ENCODE data around the gene DGKQ.

The DGKQ gene

DNA sequence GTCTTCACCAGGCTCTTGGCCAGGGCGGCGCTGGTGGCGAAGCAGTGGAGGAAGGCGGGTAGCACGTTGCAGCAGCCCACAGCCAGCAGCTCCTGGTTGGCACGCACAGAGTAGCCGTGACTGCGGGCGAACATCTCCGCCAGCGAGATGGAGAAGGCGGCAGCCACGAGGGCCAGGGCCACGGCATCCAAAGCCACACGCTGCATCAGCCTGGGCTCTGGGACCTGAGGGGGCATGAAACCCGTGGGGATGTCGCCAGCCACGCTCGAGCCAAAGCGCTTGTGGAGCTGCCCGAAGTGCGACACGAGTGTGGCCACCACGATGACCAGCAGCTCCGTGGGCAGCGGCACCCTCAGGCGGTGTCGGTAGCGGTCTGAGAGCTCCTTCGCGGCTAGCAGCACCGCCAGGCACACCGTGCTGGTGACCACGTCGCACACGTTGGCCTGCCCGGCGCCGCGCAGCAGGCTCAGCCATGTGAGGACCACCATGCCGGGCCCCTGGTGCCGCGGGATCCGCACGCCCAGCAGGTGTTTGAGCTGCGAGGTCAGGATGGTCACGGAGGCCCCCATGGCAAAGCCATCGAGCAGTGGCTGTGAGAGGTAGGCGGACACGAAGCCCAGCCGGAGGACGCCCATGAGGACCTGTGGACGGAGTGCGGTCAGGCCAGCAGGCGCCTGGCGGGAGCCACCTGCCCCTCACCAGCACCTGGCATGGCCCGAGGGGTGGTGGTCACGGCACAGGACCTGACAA is 16.5 kb upstream of the DGKQ start:
- no peak overlapping the region for H3K4ac ChIP-seq (ENCODE audit: low read depth in 1 of 2, low read length in 2 of 2)
- no peak overlapping the region for H2BK12ac ChIP-seq (ENCODE audit: low read length in 2 of 2)
- H3K36me3 ChIP-seq (ENCODE audit: control insufficient read depth in 1 of 2, insufficient read depth in 2 of 2, low read depth in 1 of 2, low read length in 2 of 2), result peaks cover 19 to 44% of the 10 kb centered on the region in 2 experiments
- H2AFZ ChIP-seq (ENCODE audit: low read depth, low read length), result no peak overlapping the region
- H4K8ac ChIP-seq (ENCODE audit: low read length), result no peak overlapping the region
- H2BK5ac ChIP-seq (ENCODE audit: low read depth, low read length, poor library complexity, severe bottlenecking), result no peak overlapping the region
- no peak overlapping the region for H3K4me3 ChIP-seq (ENCODE audit: insufficient read depth in 1 of 2, low read depth in 1 of 2, low read length in 2 of 2)
- no peaks in the 10 kb centered on the region for H3K27me3 ChIP-seq (ENCODE audit: control insufficient read depth in 1 of 2, insufficient read depth in 1 of 2, low read length in 2 of 2)
- H3K18ac ChIP-seq (ENCODE audit: low read depth in 1 of 2, low read length in 2 of 2), result no peak overlapping the region
- H4K91ac ChIP-seq (ENCODE audit: low read length), result no peak overlapping the region
- peaks cover 27% of the 10 kb centered on the region for H3K79me1 ChIP-seq (replicated peaks; ENCODE audit: low read length, poor library complexity, severe bottlenecking)
- H3K4me2 ChIP-seq (ENCODE audit: low read length, poor library complexity, severe bottlenecking), result no peak overlapping the region
- H3K27ac ChIP-seq (ENCODE audit: low read length, poor library complexity, severe bottlenecking), result no peak overlapping the region
- no peaks in the 10 kb centered on the region for H3K9me3 ChIP-seq (ENCODE audit: control insufficient read depth, low read length)
- DNase-seq, result no peak
- no peak overlapping the region for H3K23ac ChIP-seq (ENCODE audit: low read length in 2 of 2)
- H3K14ac ChIP-seq (ENCODE audit: low read length in 2 of 2), result no peak overlapping the region
- peaks cover 40% of the 10 kb centered on the region for H3K4me1 ChIP-seq (ENCODE audit: control insufficient read depth, insufficient read depth, low read depth, low read length)
- no peak overlapping the region for H2AK5ac ChIP-seq (ENCODE audit: low read length, severe bottlenecking)
- no peak overlapping the region for H2BK15ac ChIP-seq (ENCODE audit: low read depth, poor library complexity, severe bottlenecking)
- 97% methylated on average over 58 of the region's 58 CpGs for WGBS
- H2BK120ac ChIP-seq (ENCODE audit: low read depth, low read length), result no peak overlapping the region
- H3K9ac ChIP-seq (ENCODE audit: low read length), result no peak overlapping the region

GRCh38 chr4:988726-989721 is 15.7 kb upstream of the DGKQ start:
- 94% methylated on average over 68 of the region's 69 CpGs for WGBS
- no peak overlapping the region for H3K23ac ChIP-seq (ENCODE audit: low read length in 2 of 2)

DNA sequence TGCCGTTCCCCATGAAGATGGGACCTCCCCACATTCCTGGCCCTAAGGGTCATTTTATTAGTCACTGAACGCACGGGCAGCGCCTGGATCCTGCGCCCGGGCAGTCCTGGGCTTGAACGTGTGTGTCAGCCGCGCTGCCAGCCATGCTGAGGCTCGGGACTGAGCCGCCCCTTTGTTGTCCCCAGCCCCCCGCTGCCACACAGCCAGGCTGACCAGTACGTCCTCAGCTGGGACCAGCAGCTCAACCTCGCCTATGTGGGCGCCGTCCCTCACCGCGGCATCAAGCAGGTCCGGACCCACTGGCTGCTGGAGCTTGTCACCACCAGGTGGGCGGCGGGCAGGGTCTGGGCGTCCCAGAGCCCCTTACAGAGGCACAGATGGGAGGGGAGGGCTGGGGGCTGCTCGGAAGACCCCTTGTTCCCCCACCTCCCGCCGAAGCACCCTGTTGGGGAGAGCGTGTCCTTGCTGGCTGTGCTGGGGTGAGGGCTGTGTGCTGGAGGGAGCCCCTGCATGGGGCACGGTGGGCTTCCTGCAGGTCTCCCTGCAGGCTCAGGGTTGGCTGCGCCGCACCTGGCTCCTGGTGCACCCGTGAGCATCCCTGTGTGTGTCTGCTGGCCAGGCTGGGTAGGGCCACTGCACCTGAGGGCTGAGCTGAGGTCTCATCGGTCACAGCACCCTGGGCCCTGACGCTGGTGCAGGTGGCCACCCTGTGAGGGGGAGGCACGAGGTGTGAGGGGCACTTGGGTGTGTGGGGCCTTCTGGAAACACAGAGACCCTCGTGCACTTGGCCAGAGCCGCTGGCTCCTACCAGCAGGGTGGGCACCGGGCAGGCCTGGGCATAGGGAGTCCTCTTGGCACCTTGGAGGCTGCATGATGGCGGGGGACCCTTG is 14.5 kb upstream of the DGKQ start:
- H3K14ac ChIP-seq (ENCODE audit: low read length in 2 of 2), result no peak overlapping the region
- H3K4me3 ChIP-seq (ENCODE audit: insufficient read depth in 1 of 2, low read depth in 1 of 2, low read length in 2 of 2), result peak overlapping the region; percentile 74 to 93
- no peaks in the 10 kb centered on the region for H3K9me3 ChIP-seq (ENCODE audit: control insufficient read depth, low read length)
- no peak overlapping the region for H2BK12ac ChIP-seq (ENCODE audit: low read length in 2 of 2)
- H3K23ac ChIP-seq (ENCODE audit: low read length in 2 of 2), result no peak overlapping the region
- peak overlapping the region; percentile 94 for H4K8ac ChIP-seq (ENCODE audit: low read length)
- H2BK15ac ChIP-seq (ENCODE audit: low read depth, poor library complexity, severe bottlenecking), result no peak overlapping the region
- no peak overlapping the region for H2BK5ac ChIP-seq (ENCODE audit: low read depth, low read length, poor library complexity, severe bottlenecking)
- no peaks in the 10 kb centered on the region for H3K27me3 ChIP-seq (ENCODE audit: control insufficient read depth in 1 of 2, insufficient read depth in 1 of 2, low read length in 2 of 2)
- H3K27ac ChIP-seq (ENCODE audit: low read length, poor library complexity, severe bottlenecking), result peak overlapping the region; percentile 27
- peaks cover 28% of the 10 kb centered on the region for H3K79me1 ChIP-seq (replicated peaks; ENCODE audit: low read length, poor library complexity, severe bottlenecking)
- peaks cover 29% of the 10 kb centered on the region for H3K4me1 ChIP-seq (ENCODE audit: control insufficient read depth, insufficient read depth, low read depth, low read length)
- peak overlapping the region in 1 of 2 experiments; percentile 54 for H3K4ac ChIP-seq (ENCODE audit: low read depth in 1 of 2, low read length in 2 of 2)
- H3K9ac ChIP-seq (ENCODE audit: low read length), result peak overlapping the region; percentile 93
- no peak overlapping the region for H2BK120ac ChIP-seq (ENCODE audit: low read depth, low read length)
- H3K4me2 ChIP-seq (ENCODE audit: low read length, poor library complexity, severe bottlenecking), result peak overlapping the region; percentile 78
- no peak overlapping the region for H2AFZ ChIP-seq (ENCODE audit: low read depth, low read length)
- peak; percentile 58 for DNase-seq
- peak overlapping the region; percentile 34 for H4K91ac ChIP-seq (ENCODE audit: low read length)
- 81% methylated on average over 37 of the region's 37 CpGs for WGBS
- no peak overlapping the region for H2AK5ac ChIP-seq (ENCODE audit: low read length, severe bottlenecking)
- H3K18ac ChIP-seq (ENCODE audit: low read depth in 1 of 2, low read length in 2 of 2), result no peak overlapping the region
- H3K36me3 ChIP-seq (ENCODE audit: control insufficient read depth in 1 of 2, insufficient read depth in 2 of 2, low read depth in 1 of 2, low read length in 2 of 2), result peaks cover 19 to 44% of the 10 kb centered on the region in 2 experiments

More at GRCh38 chr4:988726-989721, 15.7 kb upstream of the DGKQ start:
- no peak overlapping the region for H3K4me2 ChIP-seq (ENCODE audit: low read length, poor library complexity, severe bottlenecking)
- H4K8ac ChIP-seq (ENCODE audit: low read length), result no peak overlapping the region
- H3K4me3 ChIP-seq (ENCODE audit: insufficient read depth in 1 of 2, low read depth in 1 of 2, low read length in 2 of 2), result no peak overlapping the region
- no peak overlapping the region for H2AFZ ChIP-seq (ENCODE audit: low read depth, low read length)
- H3K36me3 ChIP-seq (ENCODE audit: control insufficient read depth in 1 of 2, insufficient read depth in 2 of 2, low read depth in 1 of 2, low read length in 2 of 2), result peaks cover 19 to 44% of the 10 kb centered on the region in 2 experiments
- H3K27ac ChIP-seq (ENCODE audit: low read length, poor library complexity, severe bottlenecking), result no peak overlapping the region
- no peak overlapping the region for H3K14ac ChIP-seq (ENCODE audit: low read length in 2 of 2)
- no peaks in the 10 kb centered on the region for H3K9me3 ChIP-seq (ENCODE audit: control insufficient read depth, low read length)
- H3K4me1 ChIP-seq (ENCODE audit: control insufficient read depth, insufficient read depth, low read depth, low read length), result peaks cover 40% of the 10 kb centered on the region
- no peaks in the 10 kb centered on the region for H3K27me3 ChIP-seq (ENCODE audit: control insufficient read depth in 1 of 2, insufficient read depth in 1 of 2, low read length in 2 of 2)
- H2BK120ac ChIP-seq (ENCODE audit: low read depth, low read length), result no peak overlapping the region
- no peak for DNase-seq
- no peak overlapping the region for H2BK5ac ChIP-seq (ENCODE audit: low read depth, low read length, poor library complexity, severe bottlenecking)
- H4K91ac ChIP-seq (ENCODE audit: low read length), result no peak overlapping the region
- peaks cover 29% of the 10 kb centered on the region for H3K79me1 ChIP-seq (replicated peaks; ENCODE audit: low read length, poor library complexity, severe bottlenecking)
- no peak overlapping the region for H2AK5ac ChIP-seq (ENCODE audit: low read length, severe bottlenecking)
- no peak overlapping the region for H3K18ac ChIP-seq (ENCODE audit: low read depth in 1 of 2, low read length in 2 of 2)
- no peak overlapping the region for H3K4ac ChIP-seq (ENCODE audit: low read depth in 1 of 2, low read length in 2 of 2)
- no peak overlapping the region for H3K9ac ChIP-seq (ENCODE audit: low read length)
- H2BK12ac ChIP-seq (ENCODE audit: low read length in 2 of 2), result no peak overlapping the region
- no peak overlapping the region for H2BK15ac ChIP-seq (ENCODE audit: low read depth, poor library complexity, severe bottlenecking)
